Stimulated activated CD4-positive, alpha-beta T cell treated with anti-CD3 and anti-CD28 coated beads, Interleukin-4, amount 100 ng/mL, for 1 hour (primary cell): ENCODE data around the gene MBLAC2.

ENCODE experiments used
- DNase-seq: peaks from one replicate; pipeline ENCODE4 v3.0.0-alpha.2; 2020

The MBLAC2 gene

DNA sequence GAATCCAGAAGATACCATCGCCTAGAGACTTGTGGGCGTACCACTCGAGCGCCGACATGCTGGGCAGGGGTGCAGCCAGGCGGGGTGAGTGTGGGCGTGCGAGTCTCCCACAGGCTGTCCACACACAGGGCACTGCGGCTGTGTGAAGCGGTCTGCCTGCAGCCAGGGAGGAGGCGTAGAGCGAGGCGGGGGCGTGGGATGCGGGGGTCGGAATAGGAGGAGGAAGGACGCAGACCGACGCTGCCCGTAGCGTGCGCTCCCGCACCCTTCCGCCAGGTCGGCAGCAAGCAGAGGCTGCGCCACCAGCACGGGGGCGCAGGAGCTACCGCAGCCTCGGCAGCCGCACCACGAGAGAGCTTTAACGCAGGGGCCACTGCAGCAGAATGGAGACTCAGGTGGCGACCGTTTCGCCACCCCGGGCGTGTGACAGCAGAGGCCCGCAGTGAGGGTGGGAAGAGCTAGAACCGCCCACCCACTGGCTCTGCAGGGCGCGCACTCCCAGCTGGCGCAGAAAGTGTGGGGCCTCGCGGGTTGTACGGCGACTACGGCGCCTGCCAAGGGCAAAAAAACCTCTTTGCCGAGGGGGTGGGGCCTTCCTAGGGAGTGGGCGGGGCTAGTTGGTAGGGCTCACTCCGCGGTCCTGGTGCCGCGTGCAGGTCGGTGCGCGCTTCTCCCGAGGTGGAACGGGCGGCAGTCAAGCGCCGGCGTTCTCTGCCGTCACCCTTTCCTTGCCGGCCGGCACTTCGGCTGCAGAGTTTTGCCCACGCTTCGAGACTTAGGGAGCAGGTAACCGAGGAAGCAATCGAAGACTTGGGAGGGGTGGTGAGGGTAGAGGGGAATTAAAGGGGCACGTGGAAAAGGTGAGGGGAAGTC, at the start of gene MBLAC2, which contains the start of gene POLR3G:
Gene MBLAC2 (minus strand): TSS at position 537 of the 873 bp plus-strand sequence. CDS start 479 bp downstream, at position 58.
Gene POLR3G (plus strand): TSS at position 630 of the 873 bp plus-strand sequence. CDS start 10,704 bp downstream, outside the sequence.
- peak; percentile 93 for DNase-seq

DNA sequence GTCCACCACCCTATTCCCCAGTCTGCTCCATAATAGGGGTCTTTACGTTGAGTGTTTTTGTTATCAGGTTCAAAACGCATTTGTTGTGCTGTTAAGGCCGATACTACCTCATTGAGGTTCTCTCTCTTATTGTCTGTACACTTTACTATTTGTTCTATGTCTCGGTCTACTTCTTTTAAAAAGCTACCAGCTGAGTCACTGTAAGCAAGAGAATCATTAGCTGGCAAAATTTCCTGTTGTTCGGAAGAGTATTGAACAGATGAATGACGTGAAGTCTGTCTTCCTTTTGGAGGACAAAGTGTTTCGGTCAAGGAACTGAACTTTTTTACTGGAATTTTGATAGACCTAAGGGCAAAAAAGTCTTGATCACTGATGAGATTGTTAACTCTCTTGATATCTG, 44.5 kb upstream of the MBLAC2 start:
- no peak for DNase-seq

DNA sequence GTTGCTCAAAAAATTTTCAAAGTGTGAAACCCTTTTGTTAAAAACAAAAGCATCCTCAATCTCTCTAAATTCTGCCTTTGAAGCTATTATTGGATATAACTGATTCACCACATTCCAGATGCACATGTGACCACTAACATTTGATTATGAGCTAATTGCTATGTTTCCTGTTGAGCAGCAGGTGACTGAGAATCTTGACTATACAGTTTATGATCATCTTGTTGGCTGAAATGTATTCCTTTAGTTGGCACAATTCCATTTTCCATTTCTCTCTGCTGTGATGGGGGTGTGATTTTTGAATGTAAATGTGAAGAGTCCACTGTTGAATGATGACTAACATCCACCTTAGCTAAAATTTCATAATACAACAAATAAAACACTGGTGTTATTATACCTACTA, 44.1 kb upstream of the MBLAC2 start:
- DNase-seq = no peak

DNA sequence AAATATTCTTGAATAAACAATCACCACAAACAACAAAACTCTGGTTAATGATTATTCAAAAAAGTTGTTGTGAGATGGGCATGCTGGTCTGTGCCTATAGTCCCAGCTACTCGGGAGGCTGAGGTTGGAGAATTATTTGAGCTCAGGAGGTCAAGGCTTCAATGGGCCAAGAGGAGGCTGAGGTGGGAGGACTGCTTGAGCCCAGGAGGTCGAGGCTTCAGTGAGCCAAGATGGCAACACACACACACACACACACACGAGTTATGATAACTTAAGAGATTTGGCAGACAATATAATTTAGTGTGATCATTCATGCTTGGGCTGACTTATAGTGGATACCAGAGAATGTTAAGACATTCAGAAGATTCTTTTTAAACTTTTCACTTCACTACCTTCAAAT, 39.9 kb upstream of the MBLAC2 start:
- no peak for DNase-seq

DNA sequence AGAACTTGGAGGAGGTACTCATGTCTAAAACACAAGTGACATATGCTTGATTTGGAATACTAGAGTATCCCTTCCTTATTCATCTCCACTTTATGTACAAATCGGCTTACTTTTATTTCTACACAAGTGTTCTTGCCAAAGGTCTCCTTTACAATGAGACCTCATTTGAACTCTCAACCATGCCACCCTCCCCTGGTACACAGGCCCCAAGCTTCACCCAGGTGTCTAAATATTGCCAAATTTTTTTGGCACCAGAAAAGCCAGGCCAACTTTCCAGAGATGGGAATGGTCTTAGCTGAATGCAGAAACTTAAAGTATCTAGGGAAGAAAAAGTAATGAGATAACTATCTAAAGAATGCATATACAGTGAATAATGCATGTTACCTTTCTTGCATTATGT, 35.9 kb upstream of the MBLAC2 start:
- DNase-seq = no peak

DNA sequence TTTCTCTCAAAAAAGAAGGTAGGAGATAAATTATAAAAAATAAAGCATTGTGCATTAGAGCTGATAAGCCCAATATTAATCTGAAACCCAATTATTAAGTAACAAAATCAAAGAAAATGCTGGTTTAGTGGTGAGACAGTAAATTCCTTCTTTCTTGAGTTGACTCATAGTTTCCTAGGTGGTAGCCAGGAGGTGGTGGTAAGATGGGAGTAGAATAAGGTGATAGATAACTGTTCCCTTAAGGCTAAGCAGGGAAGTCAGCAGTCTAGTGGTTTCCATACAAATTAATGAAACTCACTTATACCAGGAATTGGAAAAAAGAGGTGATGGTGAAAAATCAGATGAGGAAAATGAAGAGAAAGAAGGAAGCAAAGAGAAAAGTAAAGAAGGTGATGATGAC, 31.6 kb upstream of the MBLAC2 start:
- DNase-seq = no peak

DNA sequence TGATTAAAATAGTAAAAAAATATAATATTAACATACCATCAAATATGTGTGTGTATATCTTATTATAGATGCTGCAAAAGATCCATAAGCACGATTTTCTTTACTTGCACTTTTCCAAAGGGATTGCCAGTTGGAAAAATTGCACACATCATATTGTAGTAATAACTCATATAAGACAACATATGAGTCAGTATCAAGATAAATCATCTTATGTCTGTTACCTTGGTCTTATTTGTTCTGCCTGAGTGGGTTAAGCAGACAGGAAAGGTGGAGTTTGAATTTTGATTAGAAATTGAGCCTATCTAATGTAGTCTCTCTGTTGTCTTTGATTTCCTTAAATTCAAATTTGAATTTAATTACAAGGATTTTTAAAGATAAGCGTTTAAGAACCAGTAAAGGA, 30.2 kb upstream of the MBLAC2 start:
- DNase-seq = no peak

DNA sequence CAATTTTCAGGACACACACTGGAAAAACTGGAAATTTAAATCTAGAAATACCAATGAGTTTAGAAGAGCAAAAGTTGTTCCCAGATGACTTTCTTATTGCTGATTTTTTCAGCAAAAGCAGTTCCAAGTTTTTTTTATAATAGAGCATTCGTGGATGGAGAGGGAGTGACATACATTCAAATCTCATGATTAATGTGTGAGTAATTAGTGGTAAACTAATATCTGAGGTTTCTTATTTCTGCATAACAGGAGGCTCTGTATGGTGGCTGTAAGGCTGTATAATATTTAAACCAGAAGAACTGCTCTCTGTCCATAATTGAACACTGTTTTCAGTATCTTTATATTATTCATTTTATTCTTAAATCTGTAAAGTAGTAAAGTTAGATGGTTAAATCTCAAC, 29.0 kb upstream of the MBLAC2 start:
- no peak for DNase-seq

DNA sequence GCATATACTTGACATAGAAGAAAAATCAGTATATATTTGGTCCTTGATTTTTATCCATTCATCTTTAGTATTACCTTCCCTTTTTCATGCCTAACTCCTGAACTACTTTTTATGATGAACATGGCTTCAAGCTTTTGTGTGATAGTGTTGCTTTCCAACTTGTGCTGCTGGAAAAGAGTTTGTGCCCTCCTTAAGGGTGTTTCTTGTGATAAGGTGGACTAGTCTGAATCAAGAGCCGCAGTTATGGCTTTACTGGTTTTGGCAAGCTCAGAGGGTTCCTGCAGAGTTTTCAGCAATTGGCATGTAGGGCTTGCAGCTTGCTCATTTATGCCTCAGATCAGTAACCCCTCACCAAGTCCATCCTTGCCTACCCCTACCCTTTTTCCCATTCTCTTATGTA, 20.6 kb upstream of the MBLAC2 start:
- no peak for DNase-seq

DNA sequence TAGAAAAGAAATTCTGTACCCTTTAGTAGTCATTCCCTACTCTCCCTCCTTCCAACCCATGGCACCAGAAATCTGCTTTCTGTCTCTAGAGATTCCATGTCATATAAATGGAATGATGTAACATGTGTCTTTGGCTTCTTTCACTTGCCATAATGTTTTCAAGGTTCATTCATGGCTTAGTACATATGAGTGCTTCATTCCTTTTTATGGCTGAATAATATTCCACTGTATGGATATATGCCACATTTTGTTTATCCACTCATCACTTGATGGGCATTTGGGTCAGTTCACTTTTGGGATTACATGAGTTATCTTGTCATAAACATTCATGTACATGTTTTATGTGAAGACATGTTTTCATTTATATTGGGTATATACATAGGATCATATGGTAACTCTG, 19.5 kb upstream of the MBLAC2 start:
- DNase-seq = no peak

DNA sequence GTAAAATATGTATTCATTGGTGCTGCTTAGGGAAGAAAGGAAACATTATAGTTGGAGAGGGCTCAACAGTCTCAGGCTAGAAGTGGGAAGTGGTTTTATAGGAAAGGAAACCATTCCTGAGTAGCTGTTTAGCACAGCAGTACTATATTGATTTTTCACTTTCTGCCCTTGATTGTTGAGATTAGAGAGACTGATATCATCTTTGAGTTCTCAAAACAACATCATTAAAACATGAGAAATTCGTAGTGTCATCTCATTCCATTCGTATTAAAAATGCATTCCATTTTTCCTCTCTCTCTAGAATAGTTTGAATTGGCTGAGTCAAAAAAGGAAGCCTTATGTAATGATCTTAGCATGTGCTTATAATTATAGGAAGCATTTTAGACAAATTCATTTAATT, 14.2 kb upstream of the MBLAC2 start:
- no peak for DNase-seq

DNA sequence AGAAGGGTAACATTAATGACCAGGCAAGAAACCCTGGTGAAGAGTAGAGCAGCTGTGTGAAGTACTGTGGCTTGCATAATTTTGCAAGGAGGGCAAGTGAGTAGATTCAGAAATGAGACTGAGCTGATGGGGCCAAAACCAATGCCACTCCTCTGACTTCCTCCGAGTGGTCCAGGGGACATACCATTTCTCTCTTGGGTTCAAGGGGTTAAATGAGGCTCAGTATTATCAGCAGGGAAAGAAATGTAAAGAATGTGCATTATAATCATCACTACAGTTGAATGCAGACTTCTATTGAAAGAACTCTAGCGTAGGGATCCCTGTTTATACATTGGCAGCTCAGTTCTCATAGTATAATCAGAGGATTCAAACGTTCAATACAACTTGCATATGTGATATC, 10.0 kb upstream of the MBLAC2 start:
- DNase-seq = no peak

DNA sequence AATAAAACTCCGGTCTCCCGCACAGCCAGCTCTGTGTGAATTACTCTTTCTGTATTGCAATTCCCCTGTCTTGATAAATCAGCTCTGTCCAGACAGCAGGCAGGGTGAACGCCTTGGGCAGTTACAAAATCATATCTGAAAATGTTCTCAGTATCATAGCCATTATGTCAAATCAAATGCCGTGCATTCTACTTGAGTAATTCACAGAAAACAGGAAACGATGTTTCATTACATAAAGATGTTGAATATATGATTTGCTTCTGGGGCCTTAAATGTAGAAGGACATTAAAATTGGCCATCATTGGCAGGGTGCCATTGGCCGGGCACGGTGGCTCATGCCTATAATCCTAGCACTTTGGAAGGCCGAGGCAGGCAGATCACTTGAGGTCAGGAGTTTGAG, 8.6 kb upstream of the MBLAC2 start:
- no peak for DNase-seq

DNA sequence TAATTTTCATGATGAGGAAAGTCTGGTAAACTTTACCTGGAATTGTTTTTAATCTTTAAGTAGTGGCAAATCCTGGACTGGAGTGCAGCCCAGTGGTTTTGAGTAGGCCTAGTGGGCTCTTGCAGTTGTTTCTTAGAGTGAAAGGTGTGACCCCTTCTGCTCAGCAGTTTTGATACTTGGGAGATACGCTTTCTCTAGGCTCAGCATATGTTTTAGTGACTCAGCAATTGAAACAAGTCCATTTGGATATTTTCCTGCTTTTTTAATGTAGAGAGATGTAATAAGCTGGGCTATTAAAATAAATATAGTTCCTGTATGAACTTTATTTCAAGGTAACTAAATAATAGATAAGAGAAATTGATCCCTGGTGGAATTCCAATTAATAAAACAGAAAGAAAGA, 6.1 kb upstream of the MBLAC2 start:
- DNase-seq = no peak

DNA sequence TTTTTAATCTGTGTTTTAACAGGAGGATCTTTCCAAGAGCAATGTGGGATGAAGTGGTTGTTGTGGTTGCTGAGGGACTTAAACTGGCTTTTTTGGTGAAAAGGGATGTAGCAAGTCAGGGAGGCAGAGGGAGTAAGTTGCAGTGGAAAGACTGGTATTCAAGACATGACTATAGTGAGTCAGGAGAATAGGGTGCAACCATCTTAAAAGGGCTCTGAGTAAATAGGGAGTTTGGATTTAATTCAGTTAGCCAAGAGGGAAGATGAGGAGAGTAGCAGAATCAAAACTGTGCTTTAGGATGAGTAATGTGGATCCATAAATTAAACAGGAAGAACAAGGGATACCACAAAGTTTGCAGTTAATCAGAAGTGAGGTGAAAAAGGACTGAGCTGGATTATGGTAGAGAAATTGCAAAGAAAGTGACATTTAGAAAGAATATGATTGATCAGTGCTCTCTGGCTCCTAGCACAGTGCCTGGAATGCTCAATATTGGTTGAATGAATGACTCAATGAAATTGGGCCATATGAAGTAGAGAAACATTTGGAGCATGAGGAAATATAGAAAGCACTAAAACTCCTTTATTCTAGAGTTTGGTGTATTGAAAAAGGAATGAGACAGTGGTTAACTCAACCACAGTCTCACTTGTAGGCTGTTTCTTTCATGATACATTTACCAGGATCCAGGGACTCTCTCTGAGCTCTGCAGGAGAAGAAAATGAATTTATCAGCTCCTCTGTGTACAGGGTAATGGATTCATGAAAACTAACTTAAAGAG, 5.2 kb upstream of the MBLAC2 start:
- no peak for DNase-seq

DNA sequence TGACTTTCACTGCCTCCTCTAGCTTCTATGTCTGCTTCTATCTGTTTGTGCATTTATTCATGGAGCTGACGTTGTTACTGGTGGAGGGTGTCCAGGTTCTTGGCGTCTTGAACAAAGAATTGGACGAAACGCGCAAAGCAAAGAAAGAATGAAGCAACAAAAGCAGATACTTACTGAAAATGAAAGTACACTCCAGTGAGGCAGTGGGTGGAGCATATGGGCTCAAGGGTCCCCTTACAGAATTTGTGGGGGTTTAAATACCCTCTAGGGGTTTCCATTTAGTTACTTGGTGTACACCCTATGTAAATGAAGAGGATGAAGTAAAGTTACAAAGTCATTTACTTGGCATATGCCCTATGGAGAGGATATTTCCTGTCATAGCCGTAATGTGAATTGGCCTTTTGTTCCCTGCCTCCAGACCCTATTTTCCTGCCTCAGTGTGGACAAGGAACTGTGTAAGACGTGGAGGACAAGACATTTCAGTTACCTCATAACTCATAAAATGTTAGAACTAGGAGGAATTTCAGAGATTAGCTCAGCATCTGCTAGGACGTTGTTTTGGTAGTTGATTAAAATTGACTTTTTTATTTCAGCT, 3.1 kb upstream of the MBLAC2 start:
- DNase-seq = no peak

DNA sequence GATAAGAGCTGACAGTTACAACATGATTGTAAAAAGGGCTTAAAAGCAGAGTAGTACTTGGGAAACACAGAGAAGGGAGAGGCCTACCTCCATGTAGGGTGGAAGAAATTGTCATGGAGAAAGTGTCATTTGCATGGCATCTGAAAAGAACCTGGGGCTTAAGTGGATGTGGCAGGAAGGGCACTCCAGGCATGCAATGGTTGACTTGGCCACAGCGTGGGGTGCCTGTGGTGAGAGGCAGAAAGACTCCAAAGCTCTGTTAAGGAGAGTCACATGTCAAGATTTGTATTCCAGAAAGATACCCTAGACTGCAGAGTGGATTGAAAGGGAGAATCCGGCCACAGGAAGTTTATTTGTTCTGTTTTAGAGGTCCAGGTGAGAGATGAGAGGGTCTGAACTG, 2.5 kb upstream of the MBLAC2 start:
- no peak for DNase-seq

DNA sequence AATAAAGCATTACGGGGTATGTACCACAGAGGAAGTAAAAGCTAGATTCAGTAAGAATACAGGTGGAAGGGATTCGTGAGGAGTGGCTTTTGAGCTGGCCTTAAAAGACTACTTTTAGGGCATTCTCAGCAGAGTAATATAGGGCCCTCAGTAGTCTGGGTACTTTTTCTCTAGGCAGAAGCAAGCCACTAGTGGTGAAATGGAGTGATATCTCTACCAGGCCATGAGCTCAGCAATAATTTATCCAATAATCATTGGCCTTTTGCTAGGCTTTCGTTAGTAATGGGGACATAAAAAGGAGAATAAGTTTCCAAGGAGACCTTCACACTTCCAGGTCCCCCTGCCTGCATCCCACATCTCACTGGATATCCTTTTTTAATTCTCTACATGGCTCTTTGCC, 1.8 kb upstream of the MBLAC2 start:
- no peak for DNase-seq

DNA sequence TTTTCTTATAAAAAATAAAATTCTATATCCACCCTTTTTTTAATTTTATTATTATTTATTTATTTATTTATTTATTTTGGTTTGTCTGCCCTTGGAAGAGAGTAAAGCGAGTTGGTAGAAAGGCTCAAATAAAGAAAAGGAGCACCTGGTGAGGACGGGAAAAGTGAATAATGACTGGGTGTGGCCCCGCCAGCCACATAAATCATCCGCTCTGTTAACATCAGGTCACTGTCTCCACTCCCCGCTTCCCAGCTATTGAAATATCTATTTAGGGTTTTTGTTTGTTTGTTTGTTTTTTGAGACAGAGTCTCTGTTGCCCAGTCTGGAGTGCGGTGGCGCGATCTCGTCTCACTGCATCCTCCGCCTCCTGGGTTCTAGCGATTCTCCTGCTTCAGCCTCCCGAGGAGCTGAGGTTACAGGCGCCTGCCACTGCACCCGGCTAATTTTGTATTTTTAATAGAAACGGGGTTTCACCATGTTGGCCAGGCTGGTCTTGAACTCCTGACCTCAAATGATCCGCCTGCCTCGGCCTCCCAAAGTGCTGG, 937 bp upstream of the MBLAC2 start:
- DNase-seq = no peak

DNA sequence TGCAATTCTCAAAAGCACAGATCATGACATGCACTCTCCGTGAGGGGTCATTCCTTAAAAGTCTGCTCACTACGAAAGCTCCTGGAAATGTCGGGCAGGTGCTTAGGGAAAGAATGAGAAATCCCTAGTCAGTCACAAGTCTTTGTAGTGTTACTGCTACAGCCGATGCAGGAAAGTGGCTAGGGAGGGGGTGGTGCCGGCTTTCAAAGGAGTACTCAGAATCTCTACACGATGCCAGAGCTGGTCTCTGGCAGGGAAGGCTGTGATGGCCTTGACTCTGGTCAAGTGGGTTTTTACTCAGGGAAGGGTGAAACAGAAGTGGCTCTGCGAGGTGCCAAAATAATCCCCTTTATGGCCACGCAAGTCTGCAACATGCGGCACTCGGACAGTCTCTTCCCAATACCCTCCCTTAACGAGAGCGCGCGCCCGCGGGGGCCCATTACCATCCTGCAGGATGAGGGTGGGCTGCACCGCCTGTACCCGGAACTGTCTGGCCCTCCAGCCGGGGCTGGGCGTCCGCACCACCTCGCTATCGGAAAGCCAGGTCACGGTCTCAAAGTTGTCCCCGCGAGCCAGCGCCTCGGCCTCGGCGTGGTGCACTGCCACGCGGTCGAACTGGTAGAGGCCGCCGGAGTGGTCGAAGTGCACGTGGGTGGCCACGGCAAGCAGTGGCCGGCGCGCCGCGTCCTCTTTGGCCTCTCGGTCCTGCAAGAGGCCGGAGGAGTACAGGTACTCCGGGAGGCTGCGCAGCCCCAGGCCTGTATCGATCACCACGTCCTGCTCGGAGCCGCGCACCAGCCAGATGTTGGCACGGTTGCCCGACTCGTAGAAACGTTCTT, 956 bp downstream of the MBLAC2 start:
- DNase-seq = peak; percentile 36

DNA sequence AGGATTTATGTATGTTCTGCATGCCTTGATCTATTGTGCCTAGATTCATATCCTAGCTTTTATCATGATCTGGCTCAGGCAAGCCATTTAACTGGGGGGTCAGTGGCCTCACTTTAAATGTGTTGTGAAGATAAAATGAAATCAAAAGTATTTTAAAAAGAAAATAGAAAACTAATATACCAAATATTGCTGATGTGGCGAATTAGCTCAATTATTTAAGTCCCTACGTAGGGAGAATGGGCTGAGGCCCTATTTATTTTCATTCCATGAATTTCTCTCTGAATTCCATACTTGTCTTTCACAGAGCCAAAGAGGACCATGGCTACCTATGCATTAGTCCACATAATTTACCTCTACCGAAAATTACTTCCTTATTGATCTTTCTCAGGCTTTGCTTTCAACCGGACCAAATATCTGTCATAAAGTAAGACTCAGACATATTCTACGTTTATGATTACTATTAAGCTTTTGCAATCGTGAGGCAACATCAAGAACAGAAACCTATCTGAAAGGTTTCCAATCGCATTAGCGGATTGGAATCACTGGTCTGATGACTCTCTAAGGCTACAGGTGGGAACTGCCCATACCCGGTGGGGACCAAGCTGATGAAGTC, 1.7 kb downstream of the MBLAC2 start:
- no peak for DNase-seq

DNA sequence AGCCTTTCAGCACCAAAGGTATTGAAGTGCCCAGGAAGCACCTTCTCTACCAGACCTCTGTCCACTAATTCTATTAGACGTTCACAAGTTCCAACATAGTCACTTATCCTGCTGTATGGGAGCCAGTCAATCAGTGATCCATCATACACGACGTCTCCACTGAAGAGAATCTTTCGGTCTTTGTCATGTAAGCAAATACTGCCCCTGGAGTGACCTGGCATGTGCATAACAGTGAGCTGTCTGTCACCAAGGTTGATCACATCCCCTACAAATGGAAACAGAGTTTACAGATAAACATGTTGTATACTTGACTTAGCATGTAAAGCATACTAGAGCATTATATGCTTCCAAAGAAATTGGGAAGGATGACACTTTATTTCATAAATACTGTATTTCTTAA, 13.3 kb downstream of the MBLAC2 start:
- DNase-seq = no peak
